ENCODE results near the gene BICRA.

Gene BICRA

GRCh38 chr19:47679251-47679900 is 70.4 kb downstream of the BICRA start:
- TF ChIP-seq ELF4 (IDR thresholded peaks at IDR 0.05) (no peak), ARNT (IDR thresholded peaks at IDR 0.05) (no peak), SP1 (IDR thresholded peaks at IDR 0.05) (no peak), ZNF384 (IDR thresholded peaks at IDR 0.05) (no peak), NFRKB (IDR thresholded peaks at IDR 0.05) (no peak)
- CTCF ChIA-PET, result no interaction called here
- POLR2A ChIA-PET, result no interaction called here
- no peak for DNase-seq (ENCODE audit: extremely low spot score)

GRCh38 chr19:47679922-47680857 is 71.3 kb downstream of the BICRA start:
- no peak for DNase-seq (ENCODE audit: extremely low spot score)
- CTCF ChIA-PET, result no interaction called here
- no peak for TF ChIP-seq FOXA1 (IDR thresholded peaks at IDR 0.05)
- TF ChIP-seq LEF1 (IDR thresholded peaks at IDR 0.05; ENCODE audit: borderline replicate concordance), result no peak
- TF ChIP-seq TARDBP (IDR thresholded peaks at IDR 0.05), result no peak
- TF ChIP-seq FOXM1 (IDR thresholded peaks at IDR 0.05; ENCODE audit: borderline replicate concordance), result no peak
- no peak for TF ChIP-seq HDGF (IDR thresholded peaks at IDR 0.05; ENCODE audit: borderline replicate concordance)
- TF ChIP-seq L3MBTL2 (conservative IDR thresholded peaks at IDR 0.05), result no peak
- TF ChIP-seq ARNT (IDR thresholded peaks at IDR 0.05), result no peak
- TF ChIP-seq BHLHE40 (IDR thresholded peaks at IDR 0.05; ENCODE audit: borderline replicate concordance), result no peak
- TF ChIP-seq ZNF384 (IDR thresholded peaks at IDR 0.05), result no peak
- no peak for TF ChIP-seq SP1 (IDR thresholded peaks at IDR 0.05)
- TF ChIP-seq ELF4 (IDR thresholded peaks at IDR 0.05), result no peak
- no peak for TF ChIP-seq FOXK2 (IDR thresholded peaks at IDR 0.05)
- TF ChIP-seq NFRKB (IDR thresholded peaks at IDR 0.05), result no peak
- TF ChIP-seq CTBP1 (IDR thresholded peaks at IDR 0.05; ENCODE audit: borderline replicate concordance), result no peak
- TF ChIP-seq SUZ12 (IDR thresholded peaks at IDR 0.05), result no peak
- POLR2A ChIA-PET, result no interaction called here

GRCh38 chr19:47680858-47681332 is 72.0 kb downstream of the BICRA start:
- POLR2A ChIA-PET, result no interaction called here
- CTCF ChIA-PET, result no interaction called here
- TF ChIP-seq NFRKB (IDR thresholded peaks at IDR 0.05) (no peak), FOXM1 (IDR thresholded peaks at IDR 0.05; ENCODE audit: borderline replicate concordance) (no peak), TARDBP (IDR thresholded peaks at IDR 0.05) (no peak), CTBP1 (IDR thresholded peaks at IDR 0.05; ENCODE audit: borderline replicate concordance) (no peak), SP1 (IDR thresholded peaks at IDR 0.05) (no peak), ARNT (IDR thresholded peaks at IDR 0.05) (no peak), PKNOX1 (IDR thresholded peaks at IDR 0.05) (no peak), FOXA1 (IDR thresholded peaks at IDR 0.05) (no peak), FOXK2 (IDR thresholded peaks at IDR 0.05) (no peak), BHLHE40 (IDR thresholded peaks at IDR 0.05; ENCODE audit: borderline replicate concordance) (no peak), HDGF (IDR thresholded peaks at IDR 0.05; ENCODE audit: borderline replicate concordance) (no peak), ZNF384 (IDR thresholded peaks at IDR 0.05) (no peak), L3MBTL2 (conservative IDR thresholded peaks at IDR 0.05) (no peak), SUZ12 (IDR thresholded peaks at IDR 0.05) (no peak), LEF1 (IDR thresholded peaks at IDR 0.05; ENCODE audit: borderline replicate concordance) (no peak), ELF4 (IDR thresholded peaks at IDR 0.05) (no peak)
- no peak for DNase-seq (ENCODE audit: extremely low spot score)

GRCh38 chr19:47681388-47681787 is 72.5 kb downstream of the BICRA start:
- TF ChIP-seq SUZ12 (IDR thresholded peaks at IDR 0.05) (no peak), SP1 (IDR thresholded peaks at IDR 0.05) (no peak), L3MBTL2 (conservative IDR thresholded peaks at IDR 0.05) (no peak), FOXM1 (IDR thresholded peaks at IDR 0.05; ENCODE audit: borderline replicate concordance) (no peak), FOXK2 (IDR thresholded peaks at IDR 0.05) (no peak), TARDBP (IDR thresholded peaks at IDR 0.05) (no peak), ELF4 (IDR thresholded peaks at IDR 0.05) (no peak), ZNF384 (IDR thresholded peaks at IDR 0.05) (no peak), HDGF (IDR thresholded peaks at IDR 0.05; ENCODE audit: borderline replicate concordance) (no peak), BHLHE40 (IDR thresholded peaks at IDR 0.05; ENCODE audit: borderline replicate concordance) (no peak), FOXA1 (IDR thresholded peaks at IDR 0.05) (no peak), LEF1 (IDR thresholded peaks at IDR 0.05; ENCODE audit: borderline replicate concordance) (no peak), NFRKB (IDR thresholded peaks at IDR 0.05) (no peak), ARNT (IDR thresholded peaks at IDR 0.05) (no peak)
- CTCF ChIA-PET, result no interaction called here
- DNase-seq (ENCODE audit: extremely low spot score), result no peak
- POLR2A ChIA-PET, result no interaction called here

- no peak for DNase-seq (ENCODE audit: extremely low spot score)
- ChIA-PET POLR2A (no interaction called here), CTCF (no interaction called here)
- no peak for TF ChIP-seq CTBP1 (IDR thresholded peaks at IDR 0.05; ENCODE audit: borderline replicate concordance)
- TF ChIP-seq ZNF384 (IDR thresholded peaks at IDR 0.05), result no peak
- no peak for TF ChIP-seq SUZ12 (IDR thresholded peaks at IDR 0.05)
- no peak for TF ChIP-seq TARDBP (IDR thresholded peaks at IDR 0.05)
- TF ChIP-seq NFRKB (IDR thresholded peaks at IDR 0.05), result no peak
- TF ChIP-seq LEF1 (IDR thresholded peaks at IDR 0.05; ENCODE audit: borderline replicate concordance), result no peak
- no peak for TF ChIP-seq L3MBTL2 (conservative IDR thresholded peaks at IDR 0.05)
- no peak for TF ChIP-seq FOXM1 (IDR thresholded peaks at IDR 0.05; ENCODE audit: borderline replicate concordance)
- no peak for TF ChIP-seq SP1 (IDR thresholded peaks at IDR 0.05)
- no peak for TF ChIP-seq PKNOX1 (IDR thresholded peaks at IDR 0.05)
Measured at GRCh38 chr19:47681936-47682335, 73.0 kb downstream of the BICRA start.

GRCh38 chr19:47682939-47683338 is 74.0 kb downstream of the BICRA start:
- DNase-seq (ENCODE audit: extremely low spot score), result no peak
- CTCF ChIA-PET, result no interaction called here
- TF ChIP-seq NFRKB (IDR thresholded peaks at IDR 0.05), result no peak
- TF ChIP-seq FOXK2 (IDR thresholded peaks at IDR 0.05), result no peak
- TF ChIP-seq FOXM1 (IDR thresholded peaks at IDR 0.05; ENCODE audit: borderline replicate concordance), result no peak
- no peak for TF ChIP-seq BHLHE40 (IDR thresholded peaks at IDR 0.05; ENCODE audit: borderline replicate concordance)
- POLR2A ChIA-PET, result no interaction called here
